OCI-LY1 (cell line): Measurements from ENCODE around the gene SSBP4.

Experiments used
- CTCF ChIP-seq: fragments of 200-600 bp; sonication (generic), shearing (Covaris generic); IDR thresholded peaks from 2 replicates; pipeline ENCODE4 v1.5.1; 2017; ENCODE audit warnings: mild to moderate bottlenecking, antibody characterized with exemption, low read length, moderate library complexity, mixed read lengths
- EZH2 ChIP-seq: fragments of 200-600 bp; sonication (generic), shearing (Covaris generic); IDR thresholded peaks from 2 replicates; pipeline ENCODE4 v1.8.0; 2017; ENCODE audit warnings: borderline replicate concordance, mixed run types, mild to moderate bottlenecking, antibody characterized with exemption, low read length, moderate library complexity, mixed read lengths

GRCh38 chr19:18392926-18393325 lies 26.3 kb upstream of the SSBP4 start:
- no peak for TF ChIP-seq CTCF
- no peak for TF ChIP-seq EZH2
